ENCODE data around the gene TIGIT. TPM values are rescaled to one million over a fixed set of nuclear protein-coding genes. Genes with fewer than 3 reads are reported as not detected.

The TIGIT gene
- 1 to 10 TPM in 3 of 4 donors, not detected in 1; 1.2 to 5.6 (median 5.4) TPM for total RNA-seq

GRCh38 chr3:114293838-114294535, at the start of gene TIGIT:
TSS of gene TIGIT (plus strand) at chr3:114294028. CDS start at chr3:114294062, 34 bp downstream.
- Histone ChIP-seq H3K4me3 (no peak within 1 kb of the TSS), H3K36me3 (no peaks in the 10 kb centered on the region), H3K27ac (no peak within 1 kb of the TSS), H3K4me1 (no peaks in the 10 kb centered on the region), H3K9me3 (no peaks in the 10 kb centered on the region), H3K27me3 (no peaks in the 10 kb centered on the region)
- TF ChIP-seq EP300 (IDR thresholded peaks at IDR 0.05; ENCODE audit: low read depth) (no peak), POLR2A (IDR thresholded peaks at IDR 0.05) (no peak), POLR2AphosphoS5 (IDR thresholded peaks at IDR 0.05) (no peak)
- TF ChIP-seq, protein P1, sequence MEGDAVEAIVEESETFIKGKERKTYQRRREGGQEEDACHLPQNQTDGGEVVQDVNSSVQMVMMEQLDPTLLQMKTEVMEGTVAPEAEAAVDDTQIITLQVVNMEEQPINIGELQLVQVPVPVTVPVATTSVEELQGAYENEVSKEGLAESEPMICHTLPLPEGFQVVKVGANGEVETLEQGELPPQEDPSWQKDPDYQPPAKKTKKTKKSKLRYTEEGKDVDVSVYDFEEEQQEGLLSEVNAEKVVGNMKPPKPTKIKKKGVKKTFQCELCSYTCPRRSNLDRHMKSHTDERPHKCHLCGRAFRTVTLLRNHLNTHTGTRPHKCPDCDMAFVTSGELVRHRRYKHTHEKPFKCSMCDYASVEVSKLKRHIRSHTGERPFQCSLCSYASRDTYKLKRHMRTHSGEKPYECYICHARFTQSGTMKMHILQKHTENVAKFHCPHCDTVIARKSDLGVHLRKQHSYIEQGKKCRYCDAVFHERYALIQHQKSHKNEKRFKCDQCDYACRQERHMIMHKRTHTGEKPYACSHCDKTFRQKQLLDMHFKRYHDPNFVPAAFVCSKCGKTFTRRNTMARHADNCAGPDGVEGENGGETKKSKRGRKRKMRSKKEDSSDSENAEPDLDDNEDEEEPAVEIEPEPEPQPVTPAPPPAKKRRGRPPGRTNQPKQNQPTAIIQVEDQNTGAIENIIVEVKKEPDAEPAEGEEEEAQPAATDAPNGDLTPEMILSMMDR (IDR thresholded peaks at IDR 0.05): no peak
- WGBS, 2 donors (ENCODE audit: low coverage in 1 of 2): 79 to 93% methylated on average over 3 to 7 of the region's 7 CpGs
- no peak for DNase-seq
- intact Hi-C loops (cut with DNase I; ENCODE audit: low total_unique reads) (no loop called here), in situ Hi-C loops (cut with MboI; ENCODE audit: low pct_ligation_motif_present in 1 of 4, low pct_unique_long_range_greater_than_20kb in 1 of 4, low sequenced_read_pairs in 3 of 4) (no loop called here)

- WGBS, 2 donors (ENCODE audit: low coverage in 1 of 2): 67% methylated on average over 1 of the region's 1 CpG
- Histone ChIP-seq H3K27me3 (no peaks in the 10 kb centered on the region), H3K4me3 (no peak overlapping the region), H3K36me3 (no peaks in the 10 kb centered on the region), H3K4me1 (no peaks in the 10 kb centered on the region), H3K27ac (no peak overlapping the region), H3K9me3 (no peaks in the 10 kb centered on the region)
- DNase-seq: no peak
- intact Hi-C loops (cut with DNase I; ENCODE audit: low total_unique reads) (no loop called here), in situ Hi-C loops (cut with MboI; ENCODE audit: low pct_ligation_motif_present in 1 of 4, low pct_unique_long_range_greater_than_20kb in 1 of 4, low sequenced_read_pairs in 3 of 4) (no loop called here)
- TF ChIP-seq POLR2A (IDR thresholded peaks at IDR 0.05) (no peak), EP300 (IDR thresholded peaks at IDR 0.05; ENCODE audit: low read depth) (no peak), POLR2AphosphoS5 (IDR thresholded peaks at IDR 0.05) (no peak)
- TF ChIP-seq, protein P1 (IDR thresholded peaks at IDR 0.05): no peak
These were observed 40.9 kb upstream of the TIGIT start for GRCh38 chr3:114252954-114253353.

DNA sequence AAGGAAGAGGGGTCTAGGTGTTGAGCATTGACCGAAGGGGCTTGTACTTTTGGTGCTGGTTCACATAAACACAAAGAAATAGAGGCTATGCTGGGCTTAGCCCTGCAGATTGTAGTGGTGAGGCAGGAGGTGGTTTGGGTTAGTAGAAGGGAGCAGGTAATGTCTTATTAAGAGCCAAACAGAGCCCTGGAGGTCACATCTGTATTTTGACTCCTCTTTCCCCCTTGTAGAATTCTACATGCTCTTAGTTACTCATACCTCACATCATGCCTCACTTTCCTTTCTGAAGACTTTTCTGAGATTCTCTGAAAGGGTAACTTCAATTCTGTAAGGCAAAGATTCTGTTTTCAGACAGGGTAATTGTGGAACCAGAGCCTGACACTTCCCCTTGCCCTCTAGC, 40.3 kb upstream of the TIGIT start:
- WGBS, 2 donors (ENCODE audit: low coverage in 1 of 2): 83 to 100% methylated on average over 1 of the region's 1 CpG
- no peak overlapping the region for H3K4me3 ChIP-seq
- no peak overlapping the region for H3K27ac ChIP-seq
- no peak for DNase-seq
- peaks cover 0 to 3% of the 10 kb centered on the region in 2 donors for H3K9me3 ChIP-seq
- TF ChIP-seq, protein P1 (IDR thresholded peaks at IDR 0.05): no peak
- TF ChIP-seq POLR2AphosphoS5 (IDR thresholded peaks at IDR 0.05): no peak
- TF ChIP-seq POLR2A (IDR thresholded peaks at IDR 0.05): no peak
- no peak for TF ChIP-seq EP300 (IDR thresholded peaks at IDR 0.05; ENCODE audit: low read depth)
- H3K36me3 ChIP-seq: no peaks in the 10 kb centered on the region
- no peaks in the 10 kb centered on the region for H3K4me1 ChIP-seq
- intact Hi-C loops (cut with DNase I; ENCODE audit: low total_unique reads) (no loop called here), in situ Hi-C loops (cut with MboI; ENCODE audit: low pct_ligation_motif_present in 1 of 4, low pct_unique_long_range_greater_than_20kb in 1 of 4, low sequenced_read_pairs in 3 of 4) (no loop called here)
- H3K27me3 ChIP-seq: no peaks in the 10 kb centered on the region

DNA sequence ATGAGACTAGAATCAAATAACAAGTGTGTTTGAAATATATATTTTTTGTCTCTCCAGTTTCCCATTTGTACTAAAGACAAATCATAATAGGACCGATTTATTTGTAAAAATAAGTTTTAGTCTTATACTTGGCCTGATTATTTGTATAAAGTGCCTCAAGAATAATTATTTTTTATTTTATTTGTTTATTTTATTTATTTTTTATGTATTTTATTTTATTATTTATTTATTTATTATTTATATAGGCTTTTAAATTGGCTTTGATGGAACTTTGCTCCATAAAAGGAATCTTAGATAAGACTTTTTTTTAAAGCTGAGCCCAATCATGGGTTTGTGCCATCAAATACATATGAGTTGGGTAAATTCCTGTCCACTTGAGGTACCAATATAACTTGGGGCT, 34.3 kb upstream of the TIGIT start:
- H3K4me1 ChIP-seq: no peaks in the 10 kb centered on the region
- WGBS, 2 donors (ENCODE audit: low coverage in 1 of 2): 85 to 91% methylated on average over 1 of the region's 1 CpG
- intact Hi-C loops (cut with DNase I; ENCODE audit: low total_unique reads) (no loop called here), in situ Hi-C loops (cut with MboI; ENCODE audit: low pct_ligation_motif_present in 1 of 4, low pct_unique_long_range_greater_than_20kb in 1 of 4, low sequenced_read_pairs in 3 of 4) (no loop called here)
- H3K27ac ChIP-seq: no peak overlapping the region
- H3K36me3 ChIP-seq: no peaks in the 10 kb centered on the region
- peaks cover 0 to 3% of the 10 kb centered on the region in 2 donors for H3K9me3 ChIP-seq
- no peak for DNase-seq
- TF ChIP-seq, protein P1 (IDR thresholded peaks at IDR 0.05): no peak
- TF ChIP-seq POLR2AphosphoS5 (IDR thresholded peaks at IDR 0.05): no peak
- no peak for TF ChIP-seq POLR2A (IDR thresholded peaks at IDR 0.05)
- no peak for TF ChIP-seq EP300 (IDR thresholded peaks at IDR 0.05; ENCODE audit: low read depth)
- no peak overlapping the region for H3K4me3 ChIP-seq
- no peaks in the 10 kb centered on the region for H3K27me3 ChIP-seq
